Peyer's patch (tissue), 4 donors: Measurements from ENCODE around the gene ITSN2. TPM values are rescaled to one million over a fixed set of nuclear protein-coding genes. Genes with fewer than 3 reads are reported as not detected.
"Not testable (repeated sequence)": the region's sequence is repeated elsewhere in the genome, so short reads cannot be mapped to it uniquely, and the experiment has no call there.

Source experiments
- DNase-seq, 3 donors: peaks; one replicate each; pipeline ENCODE4 v3.0.0-alpha.2; 2017 to 2019
- H3K27ac ChIP-seq, 4 donors: fragments of 200-600 bp; sonication (generic); one replicate each; pipeline ENCODE4 v1.5.1; 2016 to 2019
- H3K27me3 ChIP-seq, 2 donors: fragments of 200-600 bp; sonication (generic); one replicate each; pipeline ENCODE4 v1.5.1; 2019
- H3K36me3 ChIP-seq, 3 donors: fragments of 200-600 bp; sonication (generic); one replicate each; pipeline ENCODE4 v1.5.1; 2016 to 2019
- H3K4me1 ChIP-seq, 4 donors: fragments of 200-600 bp; sonication (generic); one replicate each; pipeline ENCODE4 v1.5.1; 2016 to 2019
- H3K4me3 ChIP-seq, 4 donors: fragments of 200-600 bp; sonication (generic); 1 replicate in 3 of 4; 2 replicates in 1 of 4; pipeline ENCODE4 v1.5.1; 2016 to 2019; ENCODE audit warnings: mild to moderate bottlenecking in 1 of 4
- H3K9me3 ChIP-seq, 4 donors: fragments of 200-600 bp; sonication (generic); one replicate each; pipeline ENCODE4 v1.5.1; 2016 to 2019; ENCODE audit warnings: mild to moderate bottlenecking in 1 of 4
- CTCF ChIP-seq, 6 experiments: fragments of 450-650 bp in 4 of 6; fragments of 200-600 bp in 2 of 6; sonication (generic) in 1 of 6; IDR thresholded peaks; one replicate each; pipeline ENCODE4 v1.5.1; 2017 to 2019; ENCODE audit warnings: antibody characterized with exemption in 6 of 6, mild to moderate bottlenecking in 3 of 6, moderate library complexity in 1 of 6
- POLR2A ChIP-seq, 2 donors: fragments of 450-650 bp; IDR thresholded peaks; one replicate each; pipeline ENCODE4 v1.5.1; 2017; ENCODE audit warnings: antibody characterized with exemption in 2 of 2, mild to moderate bottlenecking in 2 of 2, moderate library complexity in 2 of 2
- total RNA-seq, 4 donors: library from RNA; depleted of rRNA; stranded (reverse); fragments of >200 nt; gene quantifications; one replicate each; pipeline ENCODE4 v1.1.0, GENCODE V29; 2016

ITSN2 gene
- total RNA-seq: 100 to 1,000 TPM in 1 of 4 donors, 10 to 100 TPM in 3; 35.6 to 112 (median 46.4) TPM

GRCh38 chr2:24360050-24360962, at the start of gene ITSN2:
TSS of gene ITSN2 (minus strand) at chr2:24360536. CDS start at chr2:24328082, 32,454 bp downstream.
- peaks cover 3 to 23% (median 8%) of the 10 kb centered on the region in 4 donors for H3K4me1 ChIP-seq
- no peaks in the 10 kb centered on the region for H3K27me3 ChIP-seq
- peak; percentile 67 to 70 for TF ChIP-seq POLR2A (IDR thresholded peaks at IDR 0.05)
- no peak for TF ChIP-seq CTCF (IDR thresholded peaks at IDR 0.05)
- H3K4me3 ChIP-seq: peak within 1 kb of the TSS; percentile 70 to 99 (median 88)
- H3K9me3 ChIP-seq: no peaks in the 10 kb centered on the region
- peak; percentile 79 to 92 (median 92) for DNase-seq
- H3K27ac ChIP-seq: peak within 1 kb of the TSS; percentile 88 to 98 (median 94)
- no peaks in the 10 kb centered on the region for H3K36me3 ChIP-seq

DNA sequence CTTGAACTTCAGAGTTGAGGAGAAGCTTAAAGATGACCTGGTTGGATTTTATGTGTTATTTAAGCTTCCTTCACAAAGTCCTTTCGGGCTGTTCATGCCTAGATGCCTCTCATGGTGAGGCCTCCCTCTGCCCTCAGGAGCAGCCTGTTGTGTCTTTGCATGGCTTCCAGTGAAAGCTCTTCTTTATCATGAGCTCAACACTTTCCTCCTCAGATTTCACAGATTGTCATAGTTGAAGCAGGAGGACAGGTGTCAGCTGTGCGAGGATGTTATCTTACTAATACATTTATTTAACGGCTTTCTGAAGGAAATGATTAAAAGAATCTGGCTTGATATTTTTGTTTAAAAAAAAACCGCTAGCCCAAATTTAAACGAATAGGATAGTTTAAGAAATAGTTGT, 48.8 kb upstream of the ITSN2 start:
- TF ChIP-seq CTCF (IDR thresholded peaks at IDR 0.05) (no peak), POLR2A (IDR thresholded peaks at IDR 0.05) (no peak)
- Histone ChIP-seq H3K27me3 (no peaks in the 10 kb centered on the region), H3K36me3 (no peaks in the 10 kb centered on the region), H3K4me1 (no peaks in the 10 kb centered on the region), H3K27ac (no peak overlapping the region), H3K9me3 (no peaks in the 10 kb centered on the region), H3K4me3 (no peak overlapping the region)
- DNase-seq: no peak

- H3K4me1 ChIP-seq, H3K9me3 ChIP-seq, DNase-seq, H3K27me3 ChIP-seq, H3K4me3 ChIP-seq, H3K27ac ChIP-seq, H3K36me3 ChIP-seq: not testable (repeated sequence)
Observed at GRCh38 chr2:24408704-24409103, 48.4 kb upstream of the ITSN2 start.

GRCh38 chr2:24404491-24404921, 44.2 kb upstream of the ITSN2 start:
- no peaks in the 10 kb centered on the region for H3K36me3 ChIP-seq
- H3K4me3 ChIP-seq: no peak overlapping the region
- TF ChIP-seq POLR2A (IDR thresholded peaks at IDR 0.05) (no peak), CTCF (IDR thresholded peaks at IDR 0.05) (no peak)
- no peak overlapping the region for H3K27ac ChIP-seq
- H3K27me3 ChIP-seq: no peaks in the 10 kb centered on the region
- H3K9me3 ChIP-seq: no peaks in the 10 kb centered on the region
- no peak for DNase-seq
- peaks cover 0 to 13% (median 0%) of the 10 kb centered on the region in 4 donors for H3K4me1 ChIP-seq

- no peak overlapping the region for H3K27ac ChIP-seq
- H3K36me3 ChIP-seq: no peaks in the 10 kb centered on the region
- no peak for DNase-seq
- peaks cover 0 to 13% (median 0%) of the 10 kb centered on the region in 4 donors for H3K4me1 ChIP-seq
- no peak for TF ChIP-seq CTCF (IDR thresholded peaks at IDR 0.05)
- no peak for TF ChIP-seq POLR2A (IDR thresholded peaks at IDR 0.05)
- no peaks in the 10 kb centered on the region for H3K27me3 ChIP-seq
- no peaks in the 10 kb centered on the region for H3K9me3 ChIP-seq
- H3K4me3 ChIP-seq: no peak overlapping the region
Observed at GRCh38 chr2:24403832-24404212, 43.5 kb upstream of the ITSN2 start.

GRCh38 chr2:24403168-24403831, 43.0 kb upstream of the ITSN2 start:
- H3K9me3 ChIP-seq: no peaks in the 10 kb centered on the region
- peak in 1 of 3 donors; percentile 36 for DNase-seq
- H3K4me1 ChIP-seq: peaks cover 0 to 13% (median 0%) of the 10 kb centered on the region in 4 donors
- no peak overlapping the region for H3K27ac ChIP-seq
- no peaks in the 10 kb centered on the region for H3K36me3 ChIP-seq
- H3K4me3 ChIP-seq: no peak overlapping the region
- TF ChIP-seq POLR2A (IDR thresholded peaks at IDR 0.05): no peak
- TF ChIP-seq CTCF (IDR thresholded peaks at IDR 0.05): no peak
- no peaks in the 10 kb centered on the region for H3K27me3 ChIP-seq
